Activated CD8-positive, alpha-beta T cell treated with anti-CD3 and anti-CD28 coated beads for 36 hours (primary cell): ENCODE results near the gene BHLHE41. TPM values are rescaled to one million over a fixed set of nuclear protein-coding genes. Genes with fewer than 3 reads are reported as not detected.

ENCODE experiments used
- ATAC-seq: fragments of 200-7000 bp; cut with Tn5 transposase; one replicate; pipeline ENCODE4 v1.10.0; 2021; ENCODE audit warnings: mild to moderate bottlenecking, moderate library complexity
- CTCF ChIA-PET: fragments of 350-600 bp; sonication (Branson Sonifier 250); formaldehyde crosslinking; loops from one replicate; lab custom pipeline; 2021; ENCODE audit warnings: antibody characterized with exemption; lab: Charles Lee
- POLR2A ChIA-PET: fragments of 350-600 bp; sonication (Branson Sonifier 250); formaldehyde crosslinking; loops from one replicate; lab custom pipeline; 2021; ENCODE audit warnings: antibody characterized with exemption; lab: Charles Lee
- DNase-seq: peaks from one replicate; pipeline ENCODE4 v3.0.0-alpha.2; 2020
- H3K27ac Mint-ChIP-seq: one replicate; pipeline ENCODE4 v1.8.0; 2021; ENCODE audit warnings: mild to moderate bottlenecking, mixed read lengths
- H3K27me3 Mint-ChIP-seq: one replicate; pipeline ENCODE4 v1.8.0; 2021; ENCODE audit warnings: mixed read lengths
- H3K36me3 Mint-ChIP-seq: one replicate; pipeline ENCODE4 v1.8.0; 2021; ENCODE audit warnings: low read depth, mixed read lengths
- H3K4me1 Mint-ChIP-seq: one replicate; pipeline ENCODE4 v1.8.0; 2021; ENCODE audit warnings: low read depth, mixed read lengths
- H3K4me3 Mint-ChIP-seq: one replicate; pipeline ENCODE4 v1.8.0; 2021; ENCODE audit warnings: mild to moderate bottlenecking, moderate library complexity, mixed read lengths
- H3K9me3 Mint-ChIP-seq: one replicate; pipeline ENCODE4 v1.8.0; 2021; ENCODE audit warnings: mixed read lengths
- intact Hi-C: fragments of 100-400 bp; cut with micrococcal nuclease; formaldehyde crosslinking; loops from one replicate; pipeline ENCODE4 v1.10.0; 2022
- total RNA-seq, 2 experiments: library from RNA; stranded (reverse); gene quantifications; one replicate each; pipeline ENCODE4 v1.2.3, GENCODE V29; 2021
- TF ChIP-seq, protein P1 (sequence below): fragments of 200-600 bp; IDR thresholded peaks from one replicate; pipeline ENCODE4 v1.8.0; 2022; ENCODE audit warnings: antibody characterized with exemption, mild to moderate bottlenecking

Gene BHLHE41
- total RNA-seq, 2 experiments from 2014 or later = not detected

DNA sequence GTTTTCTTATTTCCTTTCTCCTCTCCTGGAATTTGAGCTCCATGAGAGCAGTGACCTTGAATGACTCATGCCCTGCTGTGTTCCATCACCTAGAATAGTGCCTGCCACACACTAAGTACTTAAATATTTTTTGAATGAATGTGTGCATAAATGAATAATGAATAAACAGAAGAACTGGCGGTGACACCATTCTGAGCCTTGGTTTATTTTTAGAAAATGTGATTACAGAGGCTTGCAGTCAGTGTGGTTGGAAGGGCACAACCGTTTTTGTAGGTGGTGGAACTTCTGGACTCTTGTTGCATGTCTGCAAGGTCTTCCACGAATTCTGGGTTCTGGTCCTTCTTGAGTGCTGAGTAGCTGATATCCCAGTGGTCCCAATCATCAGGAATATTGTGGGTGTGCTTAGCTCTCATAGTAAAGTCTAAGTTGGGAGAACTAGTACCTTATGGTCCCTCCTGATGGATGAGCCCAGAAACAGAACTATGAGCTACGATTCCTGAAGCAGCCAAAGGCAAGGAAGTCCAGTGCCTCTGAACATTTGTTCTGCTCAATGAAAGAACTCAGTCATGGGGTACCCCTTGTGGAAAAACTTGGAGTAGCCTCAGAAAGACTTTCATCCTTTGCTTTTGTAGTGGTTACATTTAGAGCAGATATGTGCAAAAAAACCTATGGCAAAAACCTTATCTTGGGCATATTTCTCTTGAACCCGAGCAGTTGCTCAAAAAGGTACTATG is 28.8 kb upstream of the BHLHE41 start:
- intact Hi-C loops = no loop called here
- no peak for DNase-seq
- TF ChIP-seq, protein P1, sequence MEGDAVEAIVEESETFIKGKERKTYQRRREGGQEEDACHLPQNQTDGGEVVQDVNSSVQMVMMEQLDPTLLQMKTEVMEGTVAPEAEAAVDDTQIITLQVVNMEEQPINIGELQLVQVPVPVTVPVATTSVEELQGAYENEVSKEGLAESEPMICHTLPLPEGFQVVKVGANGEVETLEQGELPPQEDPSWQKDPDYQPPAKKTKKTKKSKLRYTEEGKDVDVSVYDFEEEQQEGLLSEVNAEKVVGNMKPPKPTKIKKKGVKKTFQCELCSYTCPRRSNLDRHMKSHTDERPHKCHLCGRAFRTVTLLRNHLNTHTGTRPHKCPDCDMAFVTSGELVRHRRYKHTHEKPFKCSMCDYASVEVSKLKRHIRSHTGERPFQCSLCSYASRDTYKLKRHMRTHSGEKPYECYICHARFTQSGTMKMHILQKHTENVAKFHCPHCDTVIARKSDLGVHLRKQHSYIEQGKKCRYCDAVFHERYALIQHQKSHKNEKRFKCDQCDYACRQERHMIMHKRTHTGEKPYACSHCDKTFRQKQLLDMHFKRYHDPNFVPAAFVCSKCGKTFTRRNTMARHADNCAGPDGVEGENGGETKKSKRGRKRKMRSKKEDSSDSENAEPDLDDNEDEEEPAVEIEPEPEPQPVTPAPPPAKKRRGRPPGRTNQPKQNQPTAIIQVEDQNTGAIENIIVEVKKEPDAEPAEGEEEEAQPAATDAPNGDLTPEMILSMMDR = no peak
- ChIA-PET POLR2A (no interaction called here), CTCF (interaction anchor here (0.9 kb wide), 1 partner anchor 10 kb away, joined by 4 read pairs; no protein-coding TSS in a partner anchor)
- no peaks in the 10 kb centered on the region for H3K4me1 Mint-ChIP-seq
- H3K27ac Mint-ChIP-seq = no peak overlapping the region
- no peak for ATAC-seq
- no peaks in the 10 kb centered on the region for H3K9me3 Mint-ChIP-seq
- H3K36me3 Mint-ChIP-seq = no peaks in the 10 kb centered on the region
- H3K4me3 Mint-ChIP-seq = no peak overlapping the region
- H3K27me3 Mint-ChIP-seq = peaks cover 6% of the 10 kb centered on the region

DNA sequence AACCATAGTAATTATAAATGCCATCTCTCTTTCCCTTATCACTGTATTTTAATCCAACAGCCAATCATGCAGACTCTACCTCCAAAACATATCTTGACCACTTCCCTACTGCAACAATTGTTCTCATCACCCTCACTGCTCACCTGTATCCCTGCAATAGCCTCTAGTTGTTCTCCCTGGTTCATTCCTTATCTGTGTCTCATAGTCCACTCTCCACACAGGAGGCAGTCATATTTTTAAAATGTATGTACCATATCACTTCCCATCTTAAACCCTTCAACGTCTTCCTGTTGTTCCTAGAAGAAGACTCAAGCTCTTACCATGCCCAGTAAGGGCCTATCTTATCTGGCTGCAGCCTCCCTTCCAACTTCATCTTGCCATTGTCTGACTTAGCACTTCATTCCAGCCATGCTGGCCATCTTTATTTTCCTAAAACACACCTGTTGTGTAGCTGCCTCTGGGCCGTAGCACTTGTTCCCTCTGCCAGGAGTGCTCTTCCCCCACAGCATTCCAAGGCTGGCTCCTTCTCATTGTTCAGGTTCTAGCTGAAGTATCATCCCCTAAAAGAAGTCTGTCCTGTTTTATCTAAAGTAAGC is 27.8 kb upstream of the BHLHE41 start:
- Mint-ChIP-seq H3K36me3 (no peaks in the 10 kb centered on the region), H3K9me3 (no peaks in the 10 kb centered on the region), H3K27me3 (peaks cover 6% of the 10 kb centered on the region), H3K27ac (no peak overlapping the region), H3K4me1 (no peaks in the 10 kb centered on the region), H3K4me3 (no peak overlapping the region)
- ChIA-PET CTCF (interaction anchor here (0.9 kb wide), 1 partner anchor 9 kb away, joined by 4 read pairs; no protein-coding TSS in a partner anchor), POLR2A (no interaction called here)
- DNase-seq = no peak
- no peak for ATAC-seq
- TF ChIP-seq, protein P1 = no peak
- intact Hi-C loops = no loop called here

GRCh38 chr12:26150736-26151450 is 26.1 kb upstream of the BHLHE41 start:
- no peaks in the 10 kb centered on the region for H3K4me1 Mint-ChIP-seq
- no peak for ATAC-seq

DNA sequence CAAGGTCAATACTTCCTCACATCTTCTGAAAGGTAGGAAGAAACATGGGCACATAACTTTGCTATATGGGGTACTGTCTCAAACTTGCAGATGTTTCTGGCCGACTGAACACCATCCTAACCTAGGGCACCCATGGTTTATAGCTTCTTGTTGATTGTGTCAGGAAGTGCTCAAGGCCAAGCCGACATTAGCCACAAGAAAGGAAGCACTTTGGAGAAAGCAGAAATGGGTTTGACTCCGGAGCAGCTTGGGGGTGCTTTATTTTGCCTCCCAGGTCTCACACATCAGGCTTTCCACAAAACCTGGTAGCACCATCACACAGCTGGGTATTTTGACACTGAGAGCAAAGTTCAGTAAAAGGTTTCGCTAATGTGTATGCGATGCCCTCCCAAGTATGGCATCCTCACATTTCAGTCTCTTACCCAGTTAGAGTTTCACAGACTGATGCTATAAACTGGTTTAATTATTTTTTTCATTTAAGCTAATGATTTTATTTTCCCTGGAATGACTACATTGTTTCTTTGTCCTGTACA is 25.2 kb upstream of the BHLHE41 start:
- POLR2A ChIA-PET = no interaction called here
- CTCF ChIA-PET = no interaction called here
- Mint-ChIP-seq H3K27ac (no peak overlapping the region), H3K36me3 (no peaks in the 10 kb centered on the region), H3K9me3 (no peaks in the 10 kb centered on the region), H3K4me3 (no peak overlapping the region), H3K27me3 (peaks cover 8% of the 10 kb centered on the region), H3K4me1 (no peaks in the 10 kb centered on the region)
- ATAC-seq (no peak), DNase-seq (no peak)
- TF ChIP-seq, protein P1 = no peak
- intact Hi-C loops = no loop called here

More at GRCh38 chr12:26150736-26151450, 26.1 kb upstream of the BHLHE41 start:
- no peak overlapping the region for H3K4me3 Mint-ChIP-seq
- no peak for DNase-seq
- POLR2A ChIA-PET = no interaction called here
- H3K27me3 Mint-ChIP-seq = peaks cover 8% of the 10 kb centered on the region
- TF ChIP-seq, protein P1 = no peak
- intact Hi-C loops = no loop called here
- no peak overlapping the region for H3K27ac Mint-ChIP-seq
- no peaks in the 10 kb centered on the region for H3K36me3 Mint-ChIP-seq
- CTCF ChIA-PET = no interaction called here
- H3K9me3 Mint-ChIP-seq = no peaks in the 10 kb centered on the region
